Activated CD4-positive, alpha-beta T cell treated with anti-CD3 and anti-CD28 coated beads, Interleukin-2, Interleukin-4, amounts not matched to agents 100 ng/mL and 50 ng/mL, durations not matched to agents 16 hours and 8 hours (primary cell): ENCODE data around the gene SERPINA6.
"Not testable (repeated sequence)": the region's sequence is repeated elsewhere in the genome, so short reads cannot be mapped to it uniquely, and the experiment has no call there.

Source experiments
- DNase-seq: peaks from one replicate; pipeline ENCODE4 v3.0.0-alpha.2; 2020; ENCODE audit warnings: low spot score

The SERPINA6 gene

DNA sequence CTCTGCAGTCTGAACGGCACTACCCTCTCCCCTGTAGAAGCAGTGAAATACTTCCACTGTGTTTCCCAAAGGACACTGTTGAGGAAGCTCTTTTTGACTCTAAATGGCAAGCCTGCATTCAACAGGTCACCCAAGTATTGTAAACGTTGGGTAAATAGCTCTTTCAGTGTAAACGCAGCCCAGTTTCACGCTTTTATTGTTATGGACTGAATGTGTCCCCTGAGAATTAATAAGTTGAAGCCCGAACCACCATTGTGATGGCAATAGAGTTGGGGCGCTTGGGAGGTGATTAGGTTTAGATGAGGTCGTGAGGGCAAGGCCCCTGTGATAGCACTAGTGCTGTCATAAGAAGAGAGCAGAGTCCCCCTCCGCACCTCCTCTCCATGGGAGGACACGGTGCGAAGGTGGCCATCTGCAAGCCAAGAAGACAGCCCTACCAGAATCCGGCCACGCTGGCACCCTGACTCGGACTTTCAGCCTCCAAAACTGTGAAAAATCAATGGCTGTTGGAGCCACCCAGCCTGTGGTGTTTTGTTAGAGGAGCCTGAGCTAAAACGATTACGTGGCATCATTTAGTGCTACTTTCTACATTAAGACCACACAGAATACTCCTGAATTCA is 31.1 kb downstream of the SERPINA6 start:
- DNase-seq, result no peak

DNA sequence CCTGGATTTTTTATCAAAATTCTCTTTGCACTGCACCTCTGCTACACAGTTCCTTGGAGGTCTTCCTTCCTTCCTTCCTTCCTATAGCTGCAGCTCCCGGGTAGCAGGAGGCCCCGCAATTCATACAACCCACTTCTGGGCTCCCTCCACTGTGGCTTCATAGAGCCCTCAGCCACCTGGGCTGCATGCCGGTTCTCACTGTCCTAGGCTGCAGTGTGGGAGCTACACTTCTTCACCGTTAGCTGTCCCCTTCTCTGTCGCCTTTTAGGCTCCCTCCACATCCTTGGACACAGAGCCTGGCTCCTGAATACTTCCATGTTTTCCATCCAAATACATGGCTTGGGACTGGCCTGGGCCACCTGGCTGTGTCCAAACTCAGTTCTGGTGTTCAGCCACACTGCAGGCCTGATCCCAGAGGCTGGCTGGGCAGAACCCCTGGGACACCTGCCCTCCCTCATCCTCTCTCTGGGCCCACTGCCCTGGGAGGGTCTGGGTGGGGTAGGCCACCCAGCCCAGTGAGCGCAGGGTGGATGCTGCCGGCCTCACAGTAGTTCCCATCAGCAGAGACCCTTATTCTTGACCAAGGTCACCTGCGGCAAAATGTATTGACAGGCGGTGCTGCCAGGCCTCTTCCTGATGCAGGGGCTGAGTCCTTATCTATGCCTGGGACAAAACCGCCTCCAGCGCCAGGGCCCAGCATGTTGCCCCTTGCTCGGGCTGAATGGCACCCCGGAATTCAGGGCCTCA is 31.8 kb downstream of the SERPINA6 start:
- DNase-seq, result no peak

DNA sequence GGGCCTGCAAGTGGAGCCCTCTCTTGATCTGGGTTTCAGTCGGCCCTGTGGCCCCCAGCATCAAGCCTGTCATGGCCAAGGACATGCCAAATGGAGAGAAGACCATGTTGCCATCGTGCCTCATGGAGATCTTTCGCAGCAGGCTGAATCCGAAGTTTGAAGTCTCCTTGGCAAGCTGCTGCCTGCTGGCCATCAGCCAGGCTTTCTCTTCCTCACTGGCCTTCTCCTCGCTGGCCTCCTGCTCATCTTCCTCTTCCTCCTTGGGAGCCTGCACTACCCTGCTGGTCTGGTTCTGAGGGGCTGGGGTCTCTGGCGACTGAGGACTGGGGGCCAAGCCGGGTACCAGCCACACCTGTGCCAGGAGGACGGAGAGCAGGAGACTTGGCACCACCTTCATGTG is 32.9 kb downstream of the SERPINA6 start:
- DNase-seq, result no peak

DNA sequence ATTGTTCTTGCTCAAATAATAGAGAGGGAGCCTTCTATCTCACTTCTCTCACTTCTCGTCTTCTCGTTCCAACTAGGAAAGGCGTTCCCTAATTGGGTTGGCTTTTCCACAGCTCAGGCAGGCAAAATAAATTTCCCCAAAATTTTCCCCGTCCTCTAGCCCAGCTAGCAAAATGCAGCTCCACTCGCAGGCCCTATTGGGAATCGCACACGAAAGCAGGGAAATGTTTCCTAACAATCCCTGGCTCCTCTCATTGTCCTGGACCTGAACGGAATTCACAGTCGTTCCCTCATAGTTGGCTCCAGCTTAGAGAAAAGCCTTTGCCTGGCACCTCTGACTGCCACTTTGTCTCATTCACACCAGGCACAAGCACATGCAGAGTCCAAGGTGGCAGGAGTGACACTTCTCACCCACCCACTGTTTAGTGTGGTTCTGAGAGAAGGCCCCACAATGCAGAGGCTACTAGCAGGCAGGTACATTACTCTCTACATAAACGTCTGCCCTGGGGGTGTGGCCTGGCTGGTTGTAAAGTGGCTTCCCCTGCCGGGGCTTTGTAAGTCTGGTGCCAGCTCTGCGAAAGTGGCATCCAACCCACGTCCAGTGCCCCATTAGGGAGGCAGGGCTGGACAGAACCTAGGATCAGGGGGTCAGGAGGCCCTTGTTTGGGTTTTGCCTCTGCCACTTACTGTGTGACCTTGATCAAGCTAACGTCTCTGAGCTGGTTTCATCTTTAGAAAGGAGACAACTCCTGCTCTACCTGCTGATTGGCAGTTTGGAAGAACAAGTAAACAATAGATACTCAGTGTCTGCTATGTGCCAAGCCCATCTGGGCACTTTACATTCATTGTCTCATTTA is 34.3 kb downstream of the SERPINA6 start:
- no peak for DNase-seq

DNA sequence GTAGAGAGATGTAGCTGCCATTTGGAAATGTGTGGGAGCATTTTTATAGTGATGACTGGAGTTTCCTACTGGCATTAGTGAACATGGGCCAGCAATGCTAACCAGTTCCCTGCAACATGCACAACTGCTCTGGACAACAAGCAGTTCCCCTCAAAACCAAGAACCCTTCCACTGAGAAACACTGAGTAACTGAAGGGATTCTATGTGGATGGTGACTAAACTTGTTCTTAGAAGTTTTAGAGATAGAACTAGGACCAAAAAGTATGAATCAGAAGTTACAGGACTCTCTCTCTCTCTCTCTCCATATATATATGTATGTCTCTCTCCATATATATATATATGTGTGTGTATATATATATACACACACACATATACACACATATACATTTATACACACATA is 38.0 kb downstream of the SERPINA6 start:
- DNase-seq, result no peak

DNA sequence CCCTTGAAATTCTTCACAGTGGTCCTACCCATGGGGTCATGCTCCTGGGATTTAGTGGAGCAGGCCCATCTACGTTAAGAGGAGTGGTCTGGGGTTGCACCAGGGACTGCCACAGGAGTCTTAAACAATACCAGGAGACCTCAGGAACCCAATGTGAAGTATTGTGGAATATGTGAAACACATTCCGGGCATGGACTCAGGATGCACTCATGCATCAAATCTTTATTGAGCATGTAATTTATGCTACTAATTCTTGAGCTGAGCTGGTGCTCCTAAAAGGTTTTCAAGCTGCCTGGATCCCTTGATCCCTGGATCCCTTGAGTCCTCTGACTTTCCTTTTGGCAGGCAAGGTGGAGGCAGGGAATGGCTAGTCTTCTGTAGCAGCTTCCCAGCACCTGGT is 38.9 kb downstream of the SERPINA6 start:
- DNase-seq, result no peak

DNA sequence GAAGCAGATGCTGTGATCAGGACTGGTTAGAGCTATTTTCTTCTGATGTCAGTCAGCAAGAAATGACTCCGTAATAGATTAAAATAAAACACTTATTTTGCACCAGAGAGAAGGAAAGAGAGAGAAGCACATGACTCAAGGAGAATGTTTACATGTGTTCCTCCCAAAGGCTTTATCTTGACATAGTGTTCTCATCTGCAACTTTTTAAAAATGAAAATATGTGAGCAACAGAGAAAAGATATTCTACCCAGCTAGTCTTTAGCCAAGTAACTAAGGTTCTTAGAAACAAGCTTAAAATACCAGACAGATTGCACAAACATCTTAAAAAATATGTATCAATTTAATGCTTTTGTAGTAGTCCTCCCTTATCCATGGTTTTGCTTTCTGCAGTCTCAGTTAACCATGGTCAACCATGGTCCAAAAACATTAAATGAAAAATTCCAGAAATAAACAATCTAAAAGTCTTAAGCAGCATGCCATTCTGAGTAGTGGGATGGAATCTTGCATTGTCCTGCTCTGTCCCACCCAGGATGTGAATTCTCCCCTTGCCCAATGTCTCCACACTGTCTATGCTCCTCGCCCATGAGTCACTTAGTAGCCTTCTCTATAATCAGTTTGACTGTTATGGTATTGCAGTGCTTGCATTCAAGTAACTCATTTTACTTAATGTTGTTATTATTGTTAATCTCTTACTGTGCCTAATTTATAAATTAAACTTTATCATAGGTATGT is 40.0 kb downstream of the SERPINA6 start:
- no peak for DNase-seq

DNA sequence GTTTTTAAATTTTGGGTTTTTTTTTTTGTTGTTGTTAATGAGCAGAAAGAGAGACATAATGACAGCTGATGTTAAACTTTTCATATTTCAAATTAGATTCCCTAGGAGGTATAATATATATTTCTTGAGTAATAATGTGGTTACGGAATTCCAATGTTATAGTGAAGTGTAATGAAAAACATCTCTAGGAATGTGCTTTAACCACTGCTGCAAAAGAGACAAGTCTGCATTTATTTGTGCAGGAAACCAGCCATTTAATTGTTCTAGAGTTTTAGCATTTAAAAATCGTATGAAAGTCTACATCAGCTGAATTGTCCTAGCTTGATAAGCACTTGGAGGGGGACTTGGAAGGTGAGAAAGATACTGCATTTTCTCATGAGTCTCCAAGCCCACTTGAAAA is 44.4 kb downstream of the SERPINA6 start:
- no peak for DNase-seq

DNA sequence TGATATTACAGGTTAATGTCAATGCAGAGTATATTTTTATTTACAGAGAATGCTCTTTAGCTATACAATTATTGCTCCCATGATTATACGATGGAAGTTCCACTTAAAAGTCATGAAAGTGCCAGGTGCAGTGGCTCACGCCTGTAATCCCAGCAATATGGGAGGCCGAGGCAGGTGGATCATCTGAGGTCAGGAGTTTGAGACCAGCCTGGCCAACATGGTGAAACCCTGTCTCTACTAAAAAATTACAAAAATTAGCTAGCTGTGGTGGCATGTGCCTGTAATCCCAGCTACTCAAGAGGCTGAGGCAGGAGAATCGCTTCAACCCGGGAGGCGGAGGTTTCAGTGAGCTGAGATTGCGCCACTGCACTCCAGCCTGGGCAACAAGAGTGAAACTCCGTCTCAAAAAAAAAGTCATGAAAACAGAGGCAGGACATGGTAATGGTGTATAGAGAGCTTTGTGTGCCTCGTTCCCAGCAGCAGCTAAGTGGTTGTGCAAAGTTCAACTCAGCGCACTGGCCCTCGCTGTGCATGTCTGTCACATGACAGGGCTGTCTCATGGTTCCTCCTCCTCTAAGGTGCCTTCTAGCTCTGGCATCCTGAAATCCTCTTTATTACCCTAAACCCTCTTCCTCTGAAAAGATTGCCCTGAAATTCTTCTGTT is 46.1 kb downstream of the SERPINA6 start:
- DNase-seq, result not testable (repeated sequence)

DNA sequence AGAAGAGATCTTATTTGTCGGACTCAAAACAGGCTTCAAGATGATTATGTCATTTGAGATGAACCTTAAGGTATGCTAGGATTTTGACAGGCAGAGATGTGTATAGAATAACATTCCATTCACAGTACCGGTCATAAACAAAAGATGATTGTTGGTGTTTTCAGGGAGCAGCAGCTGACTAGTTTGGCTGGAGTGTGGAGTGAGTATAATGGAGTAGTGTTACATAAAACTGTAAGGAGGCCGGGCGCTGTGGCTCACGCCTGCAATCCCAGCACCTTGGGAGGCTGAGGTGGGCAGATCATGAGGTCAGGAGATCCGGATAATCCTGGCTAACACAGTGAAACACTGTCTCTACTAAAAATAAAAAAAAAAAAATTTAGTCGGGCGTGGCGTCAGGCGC is 54.0 kb downstream of the SERPINA6 start:
- DNase-seq, result no peak

DNA sequence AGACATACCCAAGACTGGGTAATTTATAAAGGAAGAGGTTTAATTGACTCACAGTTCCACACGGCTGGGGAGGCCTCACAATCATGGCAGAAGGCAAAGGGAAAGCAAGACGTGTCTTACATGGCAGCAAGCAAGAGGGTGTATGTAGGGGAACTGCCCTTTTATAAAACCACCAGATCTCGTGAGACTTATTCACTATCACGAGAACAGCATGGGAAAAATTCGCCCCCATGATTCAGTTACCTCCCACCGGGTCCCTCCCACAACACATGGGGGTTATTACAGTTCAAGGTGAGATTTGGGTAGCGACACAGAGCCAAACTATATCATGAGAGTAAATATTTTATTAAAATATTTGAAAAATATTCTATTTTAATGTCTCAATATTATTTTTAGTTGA is 54.6 kb downstream of the SERPINA6 start:
- not testable (repeated sequence) for DNase-seq

DNA sequence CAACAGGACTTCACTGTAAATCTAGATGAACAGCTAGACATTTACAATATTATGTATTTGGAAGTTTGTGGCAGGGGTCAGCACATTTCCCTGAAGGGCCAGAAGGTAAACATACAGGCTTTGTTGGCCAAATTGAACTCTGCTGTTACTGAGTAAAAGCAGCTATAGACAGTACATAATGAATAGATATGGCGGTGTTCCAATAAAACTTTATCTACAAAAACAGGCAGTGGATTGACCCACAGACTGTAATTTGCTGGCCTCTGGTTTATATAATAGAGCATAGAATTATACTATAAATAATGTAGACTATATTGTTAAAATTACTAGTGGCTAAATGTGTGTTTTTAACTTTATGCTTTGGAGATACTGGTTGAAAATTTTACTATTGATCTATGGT is 55.8 kb downstream of the SERPINA6 start:
- no peak for DNase-seq

DNA sequence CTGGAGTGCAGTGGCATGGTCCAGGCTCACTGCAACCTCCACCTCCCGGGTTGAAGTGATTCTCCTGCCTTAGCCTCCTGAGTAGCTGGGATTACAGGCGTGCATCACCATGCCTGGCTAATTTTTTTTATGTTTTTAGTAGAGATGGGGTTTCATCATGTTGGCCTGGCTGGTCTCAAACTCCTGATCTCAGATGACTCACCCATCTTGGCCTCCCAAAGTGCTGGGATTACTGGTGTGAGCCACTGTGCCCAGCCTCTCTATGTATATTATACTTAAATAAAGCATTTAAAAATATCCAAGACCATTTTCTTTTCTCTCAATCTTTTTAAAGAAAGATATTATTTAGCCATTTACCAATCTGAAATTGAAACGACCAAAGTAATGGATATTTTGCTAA is 58.9 kb downstream of the SERPINA6 start:
- DNase-seq, result not testable (repeated sequence)
